Stomach (tissue), 9 donors: ENCODE results near the gene PAK5. TPM values are rescaled to one million over a fixed set of nuclear protein-coding genes. Genes with fewer than 3 reads are reported as not detected.

ENCODE experiments used
- DNase-seq, 2 donors: peaks; one replicate each; pipeline versions ENCODE4 v3.0.0 to v3.0.0-alpha.2; 2013 to 2019
- H3K27ac ChIP-seq, 5 donors: fragments of 200-600 bp in 4 of 5; sonication (generic) in 4 of 5; one replicate each; pipeline ENCODE4 v1.5.1; 2013 to 2019; ENCODE audit warnings: mild to moderate bottlenecking in 1 of 5, moderate library complexity in 1 of 5
- H3K27me3 ChIP-seq, 3 donors: fragments of 200-600 bp; sonication (generic); one replicate each; pipeline ENCODE4 v1.5.1; 2017 to 2019; ENCODE audit warnings: mixed run types in 1 of 3
- H3K36me3 ChIP-seq, 4 donors: fragments of 200-600 bp; sonication (generic); 1 replicate in 3 of 4; 2 replicates in 1 of 4; pipeline ENCODE4 v1.5.1; 2016 to 2019
- H3K4me1 ChIP-seq, 4 donors: fragments of 200-600 bp; sonication (generic); one replicate each; pipeline ENCODE4 v1.5.1; 2016 to 2019
- H3K4me3 ChIP-seq, 4 donors: fragments of 200-600 bp; sonication (generic) in 3 of 4; one replicate each; pipeline ENCODE4 v1.5.1; 2016 to 2019; ENCODE audit warnings: mild to moderate bottlenecking in 1 of 4
- H3K9me3 ChIP-seq, 4 donors: fragments of 200-600 bp; sonication (generic); one replicate each; pipeline ENCODE4 v1.5.1; 2016 to 2019
- CTCF ChIP-seq, 7 experiments: fragments of 450-650 bp in 4 of 7; fragments of 200-600 bp in 3 of 7; sonication (generic) in 3 of 7; IDR thresholded peaks; one replicate each; pipeline ENCODE4 v1.5.1; 2016 to 2019; ENCODE audit warnings: antibody characterized with exemption in 7 of 7, control low read depth in 2 of 7, mild to moderate bottlenecking in 1 of 7
- EP300 ChIP-seq: sonication (generic); formaldehyde crosslinking; IDR thresholded peaks from one replicate; pipeline ENCODE4 v1.6.1; 2017; ENCODE audit warnings: antibody characterized with exemption
- POLR2A ChIP-seq, 4 donors: fragments of 450-650 bp; IDR thresholded peaks; one replicate each; pipeline ENCODE4 v1.6.1; 2016; ENCODE audit warnings: antibody characterized with exemption in 4 of 4, control low read depth in 2 of 4, mild to moderate bottlenecking in 1 of 4, moderate library complexity in 1 of 4
- POLR2AphosphoS5 ChIP-seq, 3 donors: sonication (generic); formaldehyde crosslinking; IDR thresholded peaks; one replicate each; pipeline ENCODE4 v1.6.1; 2016; ENCODE audit warnings: antibody characterized with exemption in 3 of 3
- WGBS, 5 donors: extraction: QIAGEN DNeasy Blood & Tissue Kit in 3 of 5; methylation state at CpG; one replicate each; pipeline versions ENCODE4 v1.1.5 to v1.1.7; 2013 to 2018; 5-methylcytosine and 5-hydroxymethylcytosine counted together
- intact Hi-C: fragments of 100-400 bp; cut with DNase I; formaldehyde crosslinking; loops from one replicate; pipeline ENCODE4 v1.15.1; 2023; ENCODE audit warnings: low total_unique reads
- polyA plus RNA-seq, 3 donors: library from polyadenylated mRNA; stranded (reverse); fragments of 200-250 nt; gene quantifications; one replicate each; pipeline ENCODE4 v1.2.3, GENCODE V29; 2013
- total RNA-seq, 5 donors: library from RNA; depleted of rRNA; stranded (reverse); fragments of >200 nt; gene quantifications; one replicate each; pipeline versions ENCODE4 v1.1.0 to v1.2.3, GENCODE V29; 2014 to 2016
- donor health status: healthy with polysubstance abuse.
- donor health status: Bipolar disorder and iron deficiency.
- donor health status: healthy.

The PAK5 gene
- total and polyA plus RNA-seq, 8 donors: under 0.01 to 0.92 (median 0.35) TPM; not detected in 3

- TF ChIP-seq CTCF (IDR thresholded peaks at IDR 0.05) (no peak), POLR2AphosphoS5 (IDR thresholded peaks at IDR 0.05) (no peak), POLR2A (IDR thresholded peaks at IDR 0.05) (no peak), EP300 (no peak)
- no peak for DNase-seq
- H3K27me3 ChIP-seq: peaks cover 0 to 70% (median 28%) of the 10 kb centered on the region in 3 donors
- WGBS, 5 donors: 36 to 46% (median 41%) methylated on average over 8 of the region's 8 CpGs
- H3K9me3 ChIP-seq: no peaks in the 10 kb centered on the region
- H3K4me1 ChIP-seq: peaks cover 14 to 26% (median 21%) of the 10 kb centered on the region in 4 donors
- H3K4me3 ChIP-seq: no peak overlapping the region
- H3K36me3 ChIP-seq: no peaks in the 10 kb centered on the region
- no peak overlapping the region for H3K27ac ChIP-seq
- intact Hi-C loops: no loop called here
These were observed 320.2 kb downstream of the PAK5 start for GRCh38 chr20:9518576-9519175.

GRCh38 chr20:9517297-9518162 lies 321.3 kb downstream of the PAK5 start:
- peaks cover 14 to 26% (median 21%) of the 10 kb centered on the region in 4 donors for H3K4me1 ChIP-seq
- TF ChIP-seq CTCF (IDR thresholded peaks at IDR 0.05) (no peak), POLR2AphosphoS5 (IDR thresholded peaks at IDR 0.05) (no peak), EP300 (no peak), POLR2A (IDR thresholded peaks at IDR 0.05) (no peak)
- WGBS, 5 donors: 58 to 63% (median 59%) methylated on average over 7 to 8 of the region's 8 CpGs
- H3K9me3 ChIP-seq: no peaks in the 10 kb centered on the region
- no peak overlapping the region for H3K4me3 ChIP-seq
- H3K27me3 ChIP-seq: peaks cover 0 to 74% (median 28%) of the 10 kb centered on the region in 3 donors
- intact Hi-C loops: no loop called here
- no peak for DNase-seq
- no peaks in the 10 kb centered on the region for H3K36me3 ChIP-seq
- H3K27ac ChIP-seq: no peak overlapping the region

GRCh38 chr20:9516234-9516871 lies 322.5 kb downstream of the PAK5 start:
- TF ChIP-seq POLR2A (IDR thresholded peaks at IDR 0.05) (no peak), EP300 (no peak), POLR2AphosphoS5 (IDR thresholded peaks at IDR 0.05) (no peak), CTCF (IDR thresholded peaks at IDR 0.05) (no peak)
- 7 to 14% (median 9%) methylated on average over 20 to 28 of the region's 28 CpGs for WGBS, 5 donors
- peaks cover 14 to 26% (median 21%) of the 10 kb centered on the region in 4 donors for H3K4me1 ChIP-seq
- H3K27me3 ChIP-seq: peaks cover 0 to 83% (median 28%) of the 10 kb centered on the region in 3 donors
- peak in 1 of 2 donors; percentile 48 for DNase-seq
- peak overlapping the region; percentile 3 to 36 (median 18) for H3K4me3 ChIP-seq
- no peaks in the 10 kb centered on the region for H3K9me3 ChIP-seq
- H3K36me3 ChIP-seq: no peaks in the 10 kb centered on the region
- no peak overlapping the region for H3K27ac ChIP-seq
- intact Hi-C loops: no loop called here

GRCh38 chr20:9515741-9516233 lies 323.1 kb downstream of the PAK5 start:
- peak in 1 of 2 donors; percentile 41 for DNase-seq
- Histone ChIP-seq H3K27ac (no peak overlapping the region), H3K27me3 (peaks cover 0 to 83% (median 28%) of the 10 kb centered on the region in 3 donors), H3K9me3 (no peaks in the 10 kb centered on the region), H3K4me1 (peaks cover 14 to 26% (median 21%) of the 10 kb centered on the region in 4 donors), H3K4me3 (peak overlapping the region; percentile 3 to 36 (median 18)), H3K36me3 (no peaks in the 10 kb centered on the region)
- TF ChIP-seq POLR2AphosphoS5 (IDR thresholded peaks at IDR 0.05) (no peak), POLR2A (IDR thresholded peaks at IDR 0.05) (no peak), EP300 (no peak), CTCF (IDR thresholded peaks at IDR 0.05) (no peak)
- intact Hi-C loops: no loop called here
- 1 to 8% (median 3%) methylated on average over 14 to 38 of the region's 38 CpGs for WGBS, 5 donors
